SH-SY5Y (cell line): ENCODE data around the gene DLG2.

Experiments
- GATA2 ChIP-seq: IDR thresholded peaks from 2 replicates; pipeline ENCODE4 v1.6.1; 2011; ENCODE audit warnings: mild to moderate bottlenecking, low read depth, low read length
- GATA3 ChIP-seq: IDR thresholded peaks from 2 replicates; pipeline ENCODE4 v1.6.1; 2011; ENCODE audit warnings: low read depth, mild to moderate bottlenecking, low read length, moderate library complexity

DLG2 gene

DNA sequence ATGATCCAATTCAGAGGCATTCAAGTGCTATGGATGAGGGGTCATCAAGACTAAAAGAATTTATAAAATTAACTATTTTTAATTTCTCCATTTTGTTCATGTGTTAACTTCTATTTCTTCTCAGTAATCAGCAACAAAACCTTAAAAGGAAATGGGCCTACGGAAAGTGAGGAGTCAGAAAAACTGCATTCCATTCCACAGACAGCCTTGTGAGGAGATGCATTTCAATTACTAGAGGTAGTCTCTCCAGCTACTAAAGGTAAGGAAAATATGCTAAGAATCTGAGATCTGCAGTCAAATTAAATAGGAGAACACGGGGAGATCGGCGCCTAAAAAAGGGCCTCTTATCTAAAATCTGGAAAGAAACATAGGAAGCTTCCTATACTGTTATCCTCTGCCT, 661.7 kb downstream of the DLG2 start:
- TF ChIP-seq GATA2 (no peak), GATA3 (no peak)

GRCh38 chr11:84963240-84963639, 663.9 kb downstream of the DLG2 start:
- TF ChIP-seq GATA3 (no peak), GATA2 (no peak)

- TF ChIP-seq GATA3 = no peak
- no peak for TF ChIP-seq GATA2
These were observed 665.1 kb downstream of the DLG2 start for GRCh38 chr11:84962018-84962417.

GRCh38 chr11:84958295-84958694, 668.8 kb downstream of the DLG2 start:
- no peak for TF ChIP-seq GATA2
- TF ChIP-seq GATA3 = no peak

- TF ChIP-seq GATA2 (no peak), GATA3 (no peak)
These were observed 676.4 kb downstream of the DLG2 start for GRCh38 chr11:84950569-84951270.

- TF ChIP-seq GATA2 = no peak
- no peak for TF ChIP-seq GATA3
These were observed 679.1 kb downstream of the DLG2 start for GRCh38 chr11:84947970-84948580.

DNA sequence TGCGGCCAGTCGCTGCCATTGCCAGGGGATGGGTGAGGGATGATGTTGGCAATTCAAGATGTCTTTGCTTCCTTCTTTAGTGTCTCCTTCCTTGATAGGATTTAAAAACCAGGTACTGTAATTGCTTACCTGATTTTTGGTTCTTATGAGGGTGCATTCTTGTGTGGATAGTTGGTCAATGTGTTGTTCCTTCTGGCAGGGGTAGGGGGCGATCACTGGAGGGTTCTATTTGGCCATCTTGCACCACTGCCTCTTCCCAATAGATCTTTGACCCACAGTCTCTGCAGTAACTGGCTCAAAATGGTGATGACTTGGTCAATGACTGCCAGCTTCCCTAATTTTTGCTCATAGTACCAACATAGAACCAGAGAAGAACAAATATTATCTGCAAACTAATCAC, 680.1 kb downstream of the DLG2 start:
- TF ChIP-seq GATA3 (no peak), GATA2 (no peak)

- TF ChIP-seq GATA3 (no peak), GATA2 (no peak)
These were observed 696.3 kb downstream of the DLG2 start for GRCh38 chr11:84930863-84931262.

DNA sequence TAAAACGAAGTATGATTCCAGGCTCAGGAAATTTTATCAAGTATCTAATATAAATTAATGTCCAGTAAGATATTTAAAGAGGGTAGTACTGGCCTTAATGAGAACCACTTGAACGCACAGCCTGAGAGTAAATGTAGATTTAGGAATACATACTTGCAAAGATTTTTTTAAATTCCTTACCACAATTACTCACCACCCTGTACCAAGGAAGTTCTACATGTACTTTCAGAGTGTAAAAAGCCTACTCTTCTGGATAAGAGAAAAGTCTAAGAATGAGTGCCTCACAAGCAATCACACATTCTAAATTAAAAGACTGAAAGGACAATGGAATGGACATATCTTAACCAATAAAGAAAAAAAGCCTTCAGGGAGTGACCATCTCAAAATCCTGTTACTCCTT, 697.4 kb downstream of the DLG2 start:
- TF ChIP-seq GATA2 (no peak), GATA3 (no peak)

DNA sequence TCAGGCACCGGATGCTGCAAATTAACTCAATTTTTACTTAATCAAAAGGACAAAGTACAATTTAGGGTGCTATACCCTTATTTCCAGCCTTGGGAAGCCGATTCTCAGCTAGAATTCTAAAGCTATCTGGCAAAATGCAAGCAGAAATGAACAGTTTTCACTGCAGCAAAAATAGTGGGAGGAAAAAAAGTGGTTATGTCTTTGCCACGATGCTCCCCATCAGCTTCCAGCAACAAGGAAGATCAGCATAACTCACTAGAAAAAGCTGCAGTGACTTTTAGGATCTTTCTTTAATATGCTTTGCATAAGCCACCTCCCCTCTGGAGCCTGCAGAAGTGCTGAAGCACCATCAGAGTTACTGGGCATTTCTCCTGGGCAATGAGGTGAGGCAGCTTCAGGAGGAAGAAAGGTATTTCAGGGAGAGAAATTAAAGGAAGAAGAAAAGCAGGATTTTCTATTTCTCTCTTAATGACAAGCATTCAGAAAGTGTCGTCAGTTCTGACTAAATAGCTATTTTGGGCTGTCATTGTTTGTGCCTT, 702.9 kb downstream of the DLG2 start:
- no peak for TF ChIP-seq GATA3
- no peak for TF ChIP-seq GATA2

- no peak for TF ChIP-seq GATA3
- TF ChIP-seq GATA2 = no peak
These were observed 703.7 kb downstream of the DLG2 start for GRCh38 chr11:84923489-84923888.

DNA sequence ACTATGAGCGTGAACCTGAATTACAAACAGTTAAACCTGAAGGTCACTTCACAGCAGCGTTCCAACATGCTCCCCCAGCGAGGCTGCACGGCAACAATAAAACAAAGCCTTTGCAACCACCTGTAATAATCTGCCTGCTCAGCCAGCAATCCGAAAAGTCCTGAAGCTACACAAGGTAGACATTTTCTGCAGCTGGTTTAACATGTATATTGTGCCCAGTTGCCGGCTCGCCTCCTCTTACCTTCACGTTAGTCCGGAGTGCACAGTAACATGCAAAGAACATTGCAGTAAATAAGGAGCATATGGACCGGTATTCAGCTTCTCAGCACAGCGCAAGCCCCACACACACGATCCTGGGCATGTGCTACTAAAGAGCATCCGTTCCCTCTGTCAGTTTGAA, 704.3 kb downstream of the DLG2 start:
- no peak for TF ChIP-seq GATA2

- TF ChIP-seq GATA2 (no peak), GATA3 (no peak)
These were observed 704.8 kb downstream of the DLG2 start for GRCh38 chr11:84922212-84922805.

- TF ChIP-seq GATA3 (no peak), GATA2 (no peak)
These were observed 712.6 kb downstream of the DLG2 start for GRCh38 chr11:84914511-84914910.

DNA sequence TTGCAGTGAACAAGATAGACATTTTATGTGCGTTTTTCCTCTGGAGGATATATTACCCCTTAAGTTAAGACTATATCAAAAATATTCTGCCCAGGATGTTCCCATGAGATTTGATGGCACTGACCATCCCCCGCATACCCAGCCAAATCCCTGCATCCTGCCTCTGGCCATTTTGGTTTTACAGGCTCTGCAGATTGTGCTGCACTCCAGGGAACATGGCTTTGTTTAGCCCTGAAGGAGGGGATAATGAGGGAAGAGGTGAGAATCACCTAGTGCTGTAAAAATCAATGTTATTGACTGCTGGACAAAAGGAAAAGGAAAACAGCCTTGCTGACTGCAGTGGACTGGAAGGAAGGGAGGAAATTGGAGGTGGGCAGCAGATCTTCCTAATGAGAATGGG, 717.4 kb downstream of the DLG2 start:
- no peak for TF ChIP-seq GATA3
- no peak for TF ChIP-seq GATA2
